MM.1S (cell line): Measurements from ENCODE around the gene ZNF630.

ENCODE experiments used
- DNase-seq: peaks from one replicate; pipeline ENCODE4 v3.0.0-alpha.2; 2015
- H2AFZ ChIP-seq: fragments of 300-600 bp; sonication (generic); 2 replicates; pipeline ENCODE4 v1.6.0; 2016; ENCODE audit warnings: antibody characterized with exemption, low read length
- H3F3A ChIP-seq: fragments of 300-600 bp; sonication (generic); 2 replicates; pipeline ENCODE4 v1.6.1; 2016; ENCODE audit warnings: mild to moderate bottlenecking, antibody characterized with exemption, low read length, moderate library complexity, mixed read lengths; ENCODE audit not compliant: insufficient read depth
- H3K27ac ChIP-seq: fragments of 300-600 bp; sonication (generic); 2 replicates; pipeline ENCODE4 v1.5.1; 2016; ENCODE audit warnings: mild to moderate bottlenecking, low read length
- H3K27me3 ChIP-seq: fragments of 300-600 bp; sonication (generic); replicated peaks from 2 replicates; pipeline ENCODE4 v1.6.0; 2016; ENCODE audit warnings: low read length; ENCODE audit not compliant: insufficient read depth
- H3K36me3 ChIP-seq: fragments of 300-600 bp; sonication (generic); replicated peaks from 2 replicates; pipeline ENCODE4 v1.6.1; 2016; ENCODE audit warnings: mild to moderate bottlenecking, low read length, mixed read lengths; ENCODE audit not compliant: insufficient read depth
- H3K4me1 ChIP-seq: fragments of 300-600 bp; sonication (generic); 2 replicates; pipeline ENCODE4 v1.6.1; 2016; ENCODE audit warnings: low read length, mixed read lengths
- H3K4me2 ChIP-seq: fragments of 300-600 bp; sonication (generic); 2 replicates; pipeline ENCODE4 v1.6.0; 2016; ENCODE audit warnings: low read depth, low read length
- H3K4me3 ChIP-seq: fragments of 300-600 bp; sonication (generic); 2 replicates; pipeline ENCODE4 v1.5.1; 2016; ENCODE audit warnings: low read length, mixed read lengths
- H3K79me2 ChIP-seq: fragments of 300-600 bp; sonication (generic); 2 replicates; pipeline ENCODE4 v1.6.1; 2016; ENCODE audit warnings: mixed run types, low read length, mixed read lengths
- H3K9ac ChIP-seq: fragments of 300-600 bp; sonication (generic); 2 replicates; pipeline ENCODE4 v1.6.1; 2016; ENCODE audit warnings: low read length, mixed read lengths
- H3K9me2 ChIP-seq: fragments of 300-600 bp; sonication (generic); replicated peaks from 2 replicates; pipeline ENCODE4 v1.6.1; 2016; ENCODE audit warnings: mild to moderate bottlenecking, low read length, mixed read lengths; ENCODE audit not compliant: insufficient read depth
- H3K9me3 ChIP-seq: fragments of 300-600 bp; sonication (generic); replicated peaks from 2 replicates; pipeline ENCODE4 v1.6.1; 2016; ENCODE audit warnings: mild to moderate bottlenecking, low read length, mixed read lengths; ENCODE audit not compliant: insufficient read depth
- H4K20me1 ChIP-seq: fragments of 300-600 bp; sonication (generic); 2 replicates; pipeline ENCODE4 v1.6.1; 2016; ENCODE audit warnings: mild to moderate bottlenecking, low read length, moderate library complexity, mixed read lengths; ENCODE audit not compliant: insufficient read depth
- EZH2 ChIP-seq: fragments of 300-600 bp; sonication (generic); optimal IDR thresholded peaks from 2 replicates; pipeline ENCODE3; 2017; ENCODE audit warnings: low read depth, mild to moderate bottlenecking, antibody characterized with exemption, low read length, mixed read lengths
- EZH2phosphoT487 ChIP-seq: fragments of 300-600 bp; sonication (generic); IDR thresholded peaks from 2 replicates; pipeline ENCODE4 v1.6.1; 2018; ENCODE audit warnings: antibody characterized with exemption, low read length
- TF ChIP-seq, protein P1 (sequence below): fragments of 300-600 bp; sonication (generic); IDR thresholded peaks from 2 replicates; pipeline ENCODE4 v1.5.1; 2016; ENCODE audit warnings: antibody characterized with exemption, low read length, mixed read lengths

ZNF630 gene

DNA sequence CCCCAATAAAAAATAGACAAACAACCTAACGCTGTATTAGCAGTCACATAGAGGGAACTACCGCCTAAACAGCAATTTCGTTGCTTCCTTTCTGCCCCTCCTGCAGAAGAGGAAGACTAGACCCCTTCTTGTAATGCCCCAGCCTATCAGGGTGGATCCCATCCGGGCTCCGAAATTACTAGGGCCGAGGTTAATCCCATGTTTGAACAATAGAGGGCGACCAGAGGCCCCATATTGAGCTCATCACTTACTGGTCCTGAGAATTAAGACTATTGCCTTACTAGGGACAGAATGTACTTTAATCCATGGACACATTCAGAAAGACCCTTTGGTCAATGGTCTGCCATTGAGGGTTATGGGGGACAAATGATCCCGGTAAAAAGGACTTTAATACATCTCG is 11.8 kb upstream of the ZNF630 start:
- no peak overlapping the region for H3K9ac ChIP-seq
- H3K9me2 ChIP-seq, result no peaks in the 10 kb centered on the region
- TF ChIP-seq, protein P1, sequence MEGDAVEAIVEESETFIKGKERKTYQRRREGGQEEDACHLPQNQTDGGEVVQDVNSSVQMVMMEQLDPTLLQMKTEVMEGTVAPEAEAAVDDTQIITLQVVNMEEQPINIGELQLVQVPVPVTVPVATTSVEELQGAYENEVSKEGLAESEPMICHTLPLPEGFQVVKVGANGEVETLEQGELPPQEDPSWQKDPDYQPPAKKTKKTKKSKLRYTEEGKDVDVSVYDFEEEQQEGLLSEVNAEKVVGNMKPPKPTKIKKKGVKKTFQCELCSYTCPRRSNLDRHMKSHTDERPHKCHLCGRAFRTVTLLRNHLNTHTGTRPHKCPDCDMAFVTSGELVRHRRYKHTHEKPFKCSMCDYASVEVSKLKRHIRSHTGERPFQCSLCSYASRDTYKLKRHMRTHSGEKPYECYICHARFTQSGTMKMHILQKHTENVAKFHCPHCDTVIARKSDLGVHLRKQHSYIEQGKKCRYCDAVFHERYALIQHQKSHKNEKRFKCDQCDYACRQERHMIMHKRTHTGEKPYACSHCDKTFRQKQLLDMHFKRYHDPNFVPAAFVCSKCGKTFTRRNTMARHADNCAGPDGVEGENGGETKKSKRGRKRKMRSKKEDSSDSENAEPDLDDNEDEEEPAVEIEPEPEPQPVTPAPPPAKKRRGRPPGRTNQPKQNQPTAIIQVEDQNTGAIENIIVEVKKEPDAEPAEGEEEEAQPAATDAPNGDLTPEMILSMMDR, result peak; percentile 57
- no peak for TF ChIP-seq EZH2
- H3K4me3 ChIP-seq, result no peak overlapping the region
- no peak overlapping the region for H3K4me2 ChIP-seq
- no peaks in the 10 kb centered on the region for H3F3A ChIP-seq
- no peak overlapping the region for H3K27ac ChIP-seq
- no peaks in the 10 kb centered on the region for H3K27me3 ChIP-seq
- no peak overlapping the region for H2AFZ ChIP-seq
- H3K9me3 ChIP-seq, result no peaks in the 10 kb centered on the region
- H4K20me1 ChIP-seq, result no peaks in the 10 kb centered on the region
- no peaks in the 10 kb centered on the region for H3K36me3 ChIP-seq
- no peaks in the 10 kb centered on the region for H3K79me2 ChIP-seq
- DNase-seq, result peak; percentile 42
- H3K4me1 ChIP-seq, result no peaks in the 10 kb centered on the region

DNA sequence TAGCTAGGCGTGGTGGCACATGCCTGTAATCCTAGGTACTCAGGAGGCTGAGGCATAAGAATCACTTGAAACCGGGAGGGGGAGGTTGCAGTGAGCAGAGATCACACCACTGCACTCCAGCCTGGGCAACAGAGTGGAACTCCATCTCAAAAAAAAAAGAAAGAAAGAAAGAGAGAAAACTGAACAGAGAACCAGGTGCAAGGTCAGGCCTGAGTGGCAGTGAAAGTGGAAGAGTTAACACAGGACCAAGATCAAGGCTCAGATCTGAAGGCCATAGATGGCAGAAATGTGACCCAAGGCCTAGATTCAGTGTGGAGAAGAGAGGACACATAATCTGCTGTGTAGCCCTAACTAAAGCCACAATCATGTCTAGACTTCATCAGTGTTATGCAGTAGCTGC is 4.9 kb upstream of the ZNF630 start:
- Histone ChIP-seq H2AFZ (no peak overlapping the region), H3K4me1 (no peaks in the 10 kb centered on the region), H3K4me2 (no peak overlapping the region), H3K79me2 (no peaks in the 10 kb centered on the region), H3K9ac (no peak overlapping the region), H3F3A (no peaks in the 10 kb centered on the region), H3K4me3 (no peak overlapping the region), H3K9me2 (no peaks in the 10 kb centered on the region), H3K36me3 (no peaks in the 10 kb centered on the region), H3K27ac (no peak overlapping the region), H3K27me3 (no peaks in the 10 kb centered on the region), H4K20me1 (no peaks in the 10 kb centered on the region), H3K9me3 (no peaks in the 10 kb centered on the region)
- DNase-seq, result no peak
- TF ChIP-seq, protein P1, result no peak
- no peak for TF ChIP-seq EZH2phosphoT487
- no peak for TF ChIP-seq EZH2

DNA sequence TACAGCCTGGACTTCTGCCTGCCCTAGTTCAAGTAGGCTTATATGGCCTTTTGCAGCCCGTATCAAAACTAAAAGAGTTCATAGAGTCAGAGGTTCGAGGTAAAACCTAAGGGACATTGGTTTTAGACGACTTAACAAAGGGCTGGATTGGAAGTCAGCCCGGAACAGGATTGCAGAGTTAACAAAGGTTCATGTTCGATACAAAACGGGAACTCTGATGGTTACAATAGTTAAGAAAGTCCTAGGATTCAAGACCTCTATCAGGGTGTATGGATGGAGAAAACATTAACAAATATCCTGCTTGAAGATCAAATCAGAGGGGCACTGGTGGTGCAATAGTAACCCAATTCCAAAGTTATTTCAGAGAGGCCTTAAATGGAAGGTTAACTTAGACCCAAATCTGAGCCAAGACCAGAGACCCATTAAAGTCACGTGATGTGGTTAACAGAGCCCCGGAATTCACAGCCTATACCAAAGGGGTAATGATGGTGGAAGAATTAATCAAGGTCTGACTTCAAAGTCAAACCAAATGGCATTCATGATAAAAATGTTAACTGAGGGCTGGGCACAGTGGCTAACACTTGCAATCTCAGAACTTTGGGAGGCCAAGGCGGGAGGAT is 656 bp upstream of the ZNF630 start:
- Histone ChIP-seq H4K20me1 (no peaks in the 10 kb centered on the region), H3K9me2 (no peaks in the 10 kb centered on the region), H3K9ac (no peak overlapping the region), H3K79me2 (no peaks in the 10 kb centered on the region), H3K27me3 (no peaks in the 10 kb centered on the region), H3K27ac (no peak overlapping the region), H3F3A (no peaks in the 10 kb centered on the region), H3K4me3 (peak overlapping the region; percentile 74), H2AFZ (peak overlapping the region; percentile 79), H3K36me3 (no peaks in the 10 kb centered on the region), H3K4me2 (peak overlapping the region; percentile 79), H3K9me3 (no peaks in the 10 kb centered on the region), H3K4me1 (no peaks in the 10 kb centered on the region)
- DNase-seq, result no peak
- TF ChIP-seq, protein P1, result no peak
- TF ChIP-seq EZH2phosphoT487, result no peak
- no peak for TF ChIP-seq EZH2
